Pancreas (tissue), 10 donors: ENCODE results near the gene DHX36. TPM values are rescaled to one million over a fixed set of nuclear protein-coding genes. Genes with fewer than 3 reads are reported as not detected.

Experiments used
- ATAC-seq, 4 donors: fragments of 200-7000 bp; cut with Tn5 transposase; one replicate each; pipeline versions ENCODE4 v1.8.0 to v1.9.1; 2020; ENCODE audit warnings: mild to moderate bottlenecking in 4 of 4, moderate library complexity in 4 of 4
- DNase-seq, 6 donors: peaks; one replicate each; pipeline ENCODE4 v3.0.0-alpha.2; 2020
- FAIRE-seq: peaks from 2 replicates; lab custom pipeline; 2012; peaks lifted over from hg19 to GRCh38; lab: Jason Lieb, UNC
- H3K27ac ChIP-seq, 4 donors: fragments of 200-600 bp; sonication (generic); 1 replicate in 3 of 4; 2 replicates in 1 of 4; pipeline versions ENCODE4 v1.5.0 to v1.8.0; 2020
- H3K27me3 ChIP-seq, 4 donors: fragments of 200-600 bp; one replicate each; pipeline ENCODE4 v1.8.0; 2021
- H3K36me3 ChIP-seq, 3 donors: fragments of 200-600 bp; sonication (generic) in 1 of 3; one replicate each; pipeline versions ENCODE4 v1.5.0 to v1.8.0; 2020 to 2021
- H3K4me1 ChIP-seq, 3 donors: fragments of 200-600 bp; one replicate each; pipeline ENCODE4 v1.8.0; 2021
- H3K4me3 ChIP-seq, 4 donors: fragments of 200-600 bp; sonication (generic) in 2 of 4; one replicate each; pipeline versions ENCODE4 v1.5.0 to v1.8.0; 2020 to 2021
- H3K9me3 ChIP-seq, 4 donors: fragments of 200-600 bp; one replicate each; pipeline ENCODE4 v1.8.0; 2021
- CTCF ChIP-seq, 4 donors: fragments of 200-600 bp; sonication (generic) in 3 of 4; IDR thresholded peaks; one replicate each; pipeline versions ENCODE4 v1.5.0 to v1.8.0; 2021; ENCODE audit warnings: antibody characterized with exemption in 4 of 4
- WGBS, 2 donors: extraction: QIAGEN DNeasy Blood & Tissue Kit; methylation state at CpG; one replicate each; pipeline ENCODE4 v1.1.7; 2013; 5-methylcytosine and 5-hydroxymethylcytosine counted together
- intact Hi-C, 3 donors: fragments of 100-400 bp; cut with DNase I; formaldehyde crosslinking; loops; one replicate each; pipeline versions ENCODE4 v1.11.1 to v1.14.2; 2022
- polyA plus RNA-seq, 2 donors: library from polyadenylated mRNA; stranded (reverse); fragments of 200-250 nt; gene quantifications; one replicate each; pipeline ENCODE4 v1.2.3, GENCODE V29; 2013
- total RNA-seq, 6 donors: library from RNA; stranded (reverse); fragmentation: NEBNext Ultra II Directional in 4 of 6; extraction: Animal tissue kit (Norgen Biotek cat#: 25700) in 4 of 6; gene quantifications; one replicate each; pipeline versions ENCODE4 v1.2.1 to v1.2.4, GENCODE V29; 2021 to 2023
- donor health status: healthy with polysubstance abuse.
- donor health status: DM: no; HTN: no; CAD: no; lungs with moderate emphysema.
- donor health status: DM: no; HTN: no; CAD: no.
- donor health status: control.
- donor health status: control.
- donor health status: Bipolar disorder and iron deficiency.
- donor health status: DM: yes; HTN: yes; CAD: no.
- donor health status: DM: no; HTN: no; CAD: no.
- donor health status: DM: no; HTN: no; CAD: no.
- donor health status: DM: yes; HTN: yes; CAD: no.

Gene DHX36
- total and polyA plus RNA-seq, 8 donors = 15.8 to 33.9 (median 24.7) TPM

DNA sequence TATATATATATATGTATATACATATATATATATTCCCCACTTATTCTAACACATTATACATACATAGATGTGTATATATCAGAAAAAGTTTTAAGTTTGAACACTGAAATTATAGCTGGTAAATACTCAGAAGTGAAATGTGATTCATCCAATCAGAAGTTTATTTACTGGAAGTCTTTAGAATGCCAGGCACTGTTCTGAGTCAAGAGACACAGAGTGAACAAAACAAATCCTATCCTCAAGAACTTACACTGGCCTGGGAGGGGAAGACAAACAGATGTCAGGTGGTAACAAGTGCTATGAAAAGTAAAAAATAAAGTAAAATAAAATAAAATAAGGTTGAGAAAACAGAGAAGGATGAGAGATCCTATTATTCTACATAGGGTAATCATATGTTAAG, 13.4 kb downstream of the DHX36 start:
- no peak for TF ChIP-seq CTCF (IDR thresholded peaks at IDR 0.05)
- Histone ChIP-seq H3K27ac (no peak overlapping the region), H3K27me3 (no peaks in the 10 kb centered on the region), H3K4me1 (no peaks in the 10 kb centered on the region), H3K36me3 (peaks cover 0 to 43% (median 4%) of the 10 kb centered on the region in 3 donors), H3K4me3 (no peak overlapping the region), H3K9me3 (no peaks in the 10 kb centered on the region)
- FAIRE-seq = no peak
- intact Hi-C loops = no loop called here
- DNase-seq = no peak
- no peak for ATAC-seq

DNA sequence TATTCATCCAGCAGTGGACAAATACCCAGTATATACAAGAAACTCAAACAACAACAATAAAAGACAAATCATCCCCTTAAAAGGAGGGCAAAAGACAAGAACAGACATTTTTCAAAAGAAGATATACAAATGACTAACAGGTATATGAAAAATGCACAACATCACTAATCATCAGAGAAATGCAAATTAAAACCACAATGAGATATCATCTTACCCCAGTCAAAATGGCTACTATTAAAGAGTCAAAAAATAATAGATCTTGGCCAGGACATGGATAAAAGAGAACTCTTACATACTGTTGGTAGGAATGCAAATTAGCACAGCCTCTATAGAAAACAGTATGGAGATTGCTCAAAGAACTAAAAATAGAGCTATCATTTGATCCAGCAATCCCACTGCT, 16.9 kb downstream of the DHX36 start:
- intact Hi-C loops = no loop called here
- Histone ChIP-seq H3K9me3 (no peaks in the 10 kb centered on the region), H3K36me3 (peaks cover 0 to 48% (median 4%) of the 10 kb centered on the region in 3 donors), H3K27me3 (no peaks in the 10 kb centered on the region), H3K27ac (no peak overlapping the region), H3K4me3 (no peak overlapping the region), H3K4me1 (no peaks in the 10 kb centered on the region)
- TF ChIP-seq CTCF (IDR thresholded peaks at IDR 0.05) = no peak
- ATAC-seq (no peak), DNase-seq (no peak), FAIRE-seq (no peak)

GRCh38 chr3:154304936-154305335, 19.4 kb downstream of the DHX36 start:
- H3K4me1 ChIP-seq = no peaks in the 10 kb centered on the region
- no peak for DNase-seq
- no peak overlapping the region for H3K4me3 ChIP-seq
- no peaks in the 10 kb centered on the region for H3K27me3 ChIP-seq
- intact Hi-C loops = no loop called here
- no peak for FAIRE-seq
- H3K36me3 ChIP-seq = peaks cover 0 to 63% (median 5%) of the 10 kb centered on the region in 3 donors
- whole genome bisulfite sequencing, 2 donors = 88% methylated on average over 3 of the region's 3 CpGs
- no peak overlapping the region for H3K27ac ChIP-seq
- no peak for TF ChIP-seq CTCF (IDR thresholded peaks at IDR 0.05)
- no peak for ATAC-seq
- no peaks in the 10 kb centered on the region for H3K9me3 ChIP-seq

- peaks cover 0 to 70% (median 12%) of the 10 kb centered on the region in 3 donors for H3K36me3 ChIP-seq
- intact Hi-C loops = no loop called here
- ATAC-seq = no peak
Measured at GRCh38 chr3:154304116-154304786, 20.0 kb downstream of the DHX36 start.

More at GRCh38 chr3:154304116-154304786, 20.0 kb downstream of the DHX36 start:
- H3K4me1 ChIP-seq = no peaks in the 10 kb centered on the region
- FAIRE-seq = no peak
- no peak overlapping the region for H3K4me3 ChIP-seq
- H3K27me3 ChIP-seq = no peaks in the 10 kb centered on the region
- no peaks in the 10 kb centered on the region for H3K9me3 ChIP-seq
- no peak for TF ChIP-seq CTCF (IDR thresholded peaks at IDR 0.05)
- DNase-seq = no peak
- H3K27ac ChIP-seq = no peak overlapping the region
